ENCODE data around the gene MEGF6. TPM values are rescaled to one million over a fixed set of nuclear protein-coding genes. Genes with fewer than 3 reads are reported as not detected.

The MEGF6 gene
- total RNA-seq, 2 donors from 2014 or later: 22.4 to 24.9 TPM

- intact Hi-C loops (cut with DNase I): no loop called here
These were observed 94.2 kb downstream of the MEGF6 start for GRCh38 chr1:3516911-3517675.

GRCh38 chr1:3516481-3516869, 94.8 kb downstream of the MEGF6 start:
- WGBS, 2 donors: 82 to 92% methylated on average over 4 to 15 of the region's 15 CpGs
- TF ChIP-seq POLR2A (IDR thresholded peaks at IDR 0.05) (no peak), CTCF (IDR thresholded peaks at IDR 0.05) (no peak)
- ATAC-seq: no peak
- DNase-seq: no peak
- H3K4me1 ChIP-seq: no peaks in the 10 kb centered on the region
- no peak overlapping the region for H3K27ac ChIP-seq
- no peaks in the 10 kb centered on the region for H3K27me3 ChIP-seq
- intact Hi-C loops (cut with DNase I): no loop called here
- H3K36me3 ChIP-seq (replicated peaks in 1 of 2; ENCODE audit: insufficient read depth in 1 of 2, low read depth in 2 of 2): no peaks in the 10 kb centered on the region
- no peaks in the 10 kb centered on the region for H3K9me3 ChIP-seq
- H3K4me3 ChIP-seq: no peak overlapping the region

More at GRCh38 chr1:3516911-3517675, 94.2 kb downstream of the MEGF6 start:
- Histone ChIP-seq H3K4me1 (no peaks in the 10 kb centered on the region), H3K27me3 (no peaks in the 10 kb centered on the region), H3K4me3 (no peak overlapping the region), H3K9me3 (no peaks in the 10 kb centered on the region), H3K27ac (no peak overlapping the region), H3K36me3 (replicated peaks in 1 of 2; ENCODE audit: insufficient read depth in 1 of 2, low read depth in 2 of 2) (no peaks in the 10 kb centered on the region)
- 88 to 95% methylated on average over 3 to 27 of the region's 27 CpGs for WGBS, 2 donors
- no peak for DNase-seq
- no peak for ATAC-seq
- TF ChIP-seq POLR2A (IDR thresholded peaks at IDR 0.05) (no peak), CTCF (IDR thresholded peaks at IDR 0.05) (no peak)

- H3K4me1 ChIP-seq: no peaks in the 10 kb centered on the region
- DNase-seq (no peak), ATAC-seq (no peak)
- 70 to 88% methylated on average over 3 to 19 of the region's 19 CpGs for WGBS, 2 donors
- no peak overlapping the region for H3K27ac ChIP-seq
- no peaks in the 10 kb centered on the region for H3K27me3 ChIP-seq
- no peaks in the 10 kb centered on the region for H3K36me3 ChIP-seq (replicated peaks in 1 of 2; ENCODE audit: insufficient read depth in 1 of 2, low read depth in 2 of 2)
- no peak overlapping the region for H3K4me3 ChIP-seq
- intact Hi-C loops (cut with DNase I): no loop called here
- no peak for TF ChIP-seq POLR2A (IDR thresholded peaks at IDR 0.05)
- TF ChIP-seq CTCF (IDR thresholded peaks at IDR 0.05): no peak
- no peaks in the 10 kb centered on the region for H3K9me3 ChIP-seq
These were observed 95.4 kb downstream of the MEGF6 start for GRCh38 chr1:3515774-3516480.

GRCh38 chr1:3515272-3515671, 96.0 kb downstream of the MEGF6 start:
- no peak overlapping the region for H3K27ac ChIP-seq
- DNase-seq (no peak), ATAC-seq (no peak)
- intact Hi-C loops (cut with DNase I): no loop called here
- H3K9me3 ChIP-seq: no peaks in the 10 kb centered on the region
- WGBS, 2 donors: 84 to 90% methylated on average over 6 to 12 of the region's 12 CpGs
- H3K4me3 ChIP-seq: no peak overlapping the region
- TF ChIP-seq CTCF (IDR thresholded peaks at IDR 0.05) (no peak), POLR2A (IDR thresholded peaks at IDR 0.05) (no peak)
- no peaks in the 10 kb centered on the region for H3K27me3 ChIP-seq
- no peaks in the 10 kb centered on the region for H3K4me1 ChIP-seq
- no peaks in the 10 kb centered on the region for H3K36me3 ChIP-seq (replicated peaks in 1 of 2; ENCODE audit: insufficient read depth in 1 of 2, low read depth in 2 of 2)

Data from body of pancreas (tissue), 4 donors.